HFF-Myc (cell line): Measurements from ENCODE around the gene SSH2.

Experiments used
- DNase-seq: peaks from one replicate; pipeline ENCODE4 v3.0.0-alpha.2; 2011; ENCODE audit warnings: low read depth; ENCODE audit errors: extremely low read depth
- H3K4me3 ChIP-seq: replicated peaks from 2 replicates; pipeline ENCODE4 v1.5.1; 2011; ENCODE audit warnings: low read depth, mild to moderate bottlenecking, control low read depth, low read length
- CTCF ChIP-seq: IDR thresholded peaks from 2 replicates; pipeline ENCODE4 v1.5.1; 2012; ENCODE audit warnings: mild to moderate bottlenecking, low read depth, low read length, control low read depth; ENCODE audit errors: missing control alignments

The SSH2 gene

DNA sequence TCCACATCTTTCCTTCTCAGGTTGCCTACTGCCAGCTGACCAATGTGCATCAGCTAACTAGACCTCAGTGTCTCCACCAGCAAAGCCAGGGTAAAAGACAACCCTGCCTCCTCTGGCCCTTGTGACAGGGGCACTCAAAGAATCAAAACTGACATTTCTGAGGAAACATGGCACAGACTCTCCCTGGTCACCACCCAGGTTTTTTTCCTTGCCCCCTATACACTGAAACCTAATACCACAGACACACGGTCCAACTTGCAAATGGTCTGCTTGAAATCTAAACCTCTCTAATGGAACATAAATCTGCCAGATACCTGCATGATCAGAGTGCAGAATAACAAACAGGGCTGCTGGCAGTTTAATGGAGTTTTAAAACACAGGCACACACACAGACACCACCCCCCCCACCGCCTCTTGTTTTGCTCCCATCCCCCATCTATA is 287.8 kb downstream of the SSH2 start:
- H3K4me3 ChIP-seq: no peak overlapping the region
- no peak for DNase-seq
- TF ChIP-seq CTCF: no peak

- no peak overlapping the region for H3K4me3 ChIP-seq
- TF ChIP-seq CTCF: no peak
- DNase-seq: no peak
Observed at GRCh38 chr17:29640981-29641642, 288.9 kb downstream of the SSH2 start.

GRCh38 chr17:29640413-29640812 is 289.6 kb downstream of the SSH2 start:
- no peak for DNase-seq

GRCh38 chr17:29633886-29634285 is 296.1 kb downstream of the SSH2 start:
- DNase-seq: no peak

More at GRCh38 chr17:29640413-29640812, 289.6 kb downstream of the SSH2 start:
- no peak overlapping the region for H3K4me3 ChIP-seq
- TF ChIP-seq CTCF: no peak

DNA sequence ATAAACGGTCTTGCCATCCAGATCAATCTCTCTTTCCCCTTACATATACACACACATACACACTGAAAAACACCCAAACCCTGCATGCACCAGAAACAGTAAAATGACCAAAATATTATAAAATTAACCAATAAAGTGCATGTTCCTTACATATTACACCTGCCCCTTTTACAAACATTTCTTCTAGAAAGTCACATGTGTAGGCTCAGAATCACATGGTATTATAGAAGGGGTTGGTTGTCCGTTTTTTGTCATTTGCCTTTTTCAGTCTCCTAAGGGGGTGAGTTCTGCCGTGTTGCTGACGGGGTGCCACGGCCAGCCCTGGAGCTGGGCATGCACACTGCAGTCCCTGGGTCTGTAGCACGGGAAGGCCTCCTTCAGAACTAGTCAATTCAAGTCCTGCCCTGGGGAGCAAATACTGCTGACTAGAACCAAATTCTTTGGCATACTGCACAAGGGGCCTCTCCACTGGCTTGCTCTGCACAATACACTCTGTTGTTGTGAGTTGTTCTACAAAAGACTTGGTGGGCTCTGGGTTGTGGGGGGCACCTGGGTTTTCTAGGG is 299.3 kb downstream of the SSH2 start:
- TF ChIP-seq CTCF: no peak
- H3K4me3 ChIP-seq: no peak overlapping the region
- no peak for DNase-seq

More at GRCh38 chr17:29633886-29634285, 296.1 kb downstream of the SSH2 start:
- no peak overlapping the region for H3K4me3 ChIP-seq
- no peak for TF ChIP-seq CTCF

- DNase-seq: no peak
- H3K4me3 ChIP-seq: no peak overlapping the region
- no peak for TF ChIP-seq CTCF
Observed at GRCh38 chr17:29629839-29630238, 300.2 kb downstream of the SSH2 start.
